Activated naive CD4-positive, alpha-beta T cell treated with Interleukin-2 at 50 U/mL for 16 hours (primary cell): Measurements from ENCODE around the gene AKT1S1.

Experiments
- DNase-seq: peaks from one replicate; pipeline ENCODE4 v3.0.0-alpha.2; 2020

AKT1S1 gene

DNA sequence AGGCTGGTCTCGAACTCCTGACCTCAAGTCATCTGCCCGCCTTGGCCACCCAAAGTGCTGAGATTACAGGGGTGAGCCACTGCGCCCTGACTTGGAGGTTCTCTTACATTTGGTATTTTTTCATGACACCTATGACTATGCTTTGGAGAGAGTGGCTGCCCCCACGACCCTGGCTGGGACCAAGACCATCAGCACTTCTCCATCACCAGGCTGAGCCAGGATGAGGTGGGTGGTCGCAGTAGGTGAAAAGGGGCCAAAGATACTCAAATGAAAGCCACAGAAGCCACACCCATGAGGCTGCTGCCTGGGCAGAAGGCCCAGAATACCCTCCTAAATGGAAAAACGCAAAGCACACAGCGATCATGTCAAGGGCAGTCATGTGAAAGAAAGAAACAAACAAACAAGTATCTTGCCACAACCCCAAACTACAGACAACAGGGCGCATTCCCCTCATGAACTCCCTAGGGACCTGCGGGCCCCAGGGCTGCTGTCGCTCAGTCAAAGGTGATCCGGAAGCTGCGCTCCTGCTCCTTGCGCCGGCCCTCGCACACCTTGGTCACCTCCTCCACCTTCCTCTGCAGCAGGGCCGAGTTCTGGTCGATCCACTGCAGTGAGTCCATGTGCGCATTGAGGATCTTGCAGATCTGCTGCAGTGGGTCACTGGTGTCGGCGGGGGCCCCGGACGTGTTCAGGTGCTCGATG, 30.7 kb upstream of the AKT1S1 start:
- no peak for DNase-seq

DNA sequence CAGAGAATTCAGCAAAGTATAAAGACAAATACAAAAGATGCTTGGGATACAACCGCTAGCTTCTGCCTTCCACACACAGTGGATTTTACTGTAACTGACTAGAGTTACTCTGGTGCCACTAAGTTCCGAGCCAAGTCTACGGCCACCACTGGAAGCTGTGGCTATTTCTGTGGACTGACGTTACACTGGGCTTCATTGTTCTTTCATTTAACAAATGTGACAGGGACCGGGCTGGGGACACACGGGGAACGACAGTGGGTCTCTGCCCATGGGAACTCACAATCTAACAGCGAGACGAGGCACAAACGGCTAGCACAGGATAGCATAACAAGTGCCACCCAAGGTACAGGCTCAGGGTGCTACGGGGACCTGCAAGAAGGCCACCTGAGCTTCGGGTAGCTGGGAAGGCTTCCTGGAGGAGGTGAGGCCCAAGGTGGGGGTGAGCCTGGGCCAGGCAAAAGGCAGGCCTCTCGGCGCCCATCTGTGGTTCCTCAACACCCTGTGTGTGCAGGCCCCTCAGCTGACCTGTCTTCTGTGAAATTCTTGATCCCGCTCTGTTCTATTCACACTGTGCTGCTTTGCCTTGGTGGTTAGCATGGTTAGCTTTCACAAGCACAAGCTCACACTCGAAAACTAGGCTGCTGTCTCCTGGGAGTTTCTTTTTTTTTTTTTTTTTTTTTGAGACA, 29.9 kb upstream of the AKT1S1 start:
- DNase-seq, result no peak

DNA sequence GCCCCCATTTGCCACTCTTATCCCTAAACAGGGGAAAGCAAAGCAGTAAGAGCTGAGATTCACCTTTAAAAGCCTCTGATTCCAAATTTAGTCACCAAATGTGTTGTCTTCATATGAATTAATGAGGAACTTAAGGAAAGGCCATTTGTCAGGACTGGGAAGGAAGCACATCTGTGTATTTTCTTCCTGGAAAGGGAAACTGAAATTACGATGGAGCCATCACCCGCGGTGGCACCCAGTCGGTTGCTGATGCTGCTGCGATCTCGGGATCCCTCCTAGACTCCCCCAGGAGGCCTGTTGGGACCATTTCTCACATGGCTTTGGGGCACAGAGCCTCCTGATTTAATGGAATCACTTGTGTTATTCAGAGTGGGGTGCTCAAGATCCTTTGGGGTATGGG, 27.0 kb upstream of the AKT1S1 start:
- DNase-seq, result no peak

DNA sequence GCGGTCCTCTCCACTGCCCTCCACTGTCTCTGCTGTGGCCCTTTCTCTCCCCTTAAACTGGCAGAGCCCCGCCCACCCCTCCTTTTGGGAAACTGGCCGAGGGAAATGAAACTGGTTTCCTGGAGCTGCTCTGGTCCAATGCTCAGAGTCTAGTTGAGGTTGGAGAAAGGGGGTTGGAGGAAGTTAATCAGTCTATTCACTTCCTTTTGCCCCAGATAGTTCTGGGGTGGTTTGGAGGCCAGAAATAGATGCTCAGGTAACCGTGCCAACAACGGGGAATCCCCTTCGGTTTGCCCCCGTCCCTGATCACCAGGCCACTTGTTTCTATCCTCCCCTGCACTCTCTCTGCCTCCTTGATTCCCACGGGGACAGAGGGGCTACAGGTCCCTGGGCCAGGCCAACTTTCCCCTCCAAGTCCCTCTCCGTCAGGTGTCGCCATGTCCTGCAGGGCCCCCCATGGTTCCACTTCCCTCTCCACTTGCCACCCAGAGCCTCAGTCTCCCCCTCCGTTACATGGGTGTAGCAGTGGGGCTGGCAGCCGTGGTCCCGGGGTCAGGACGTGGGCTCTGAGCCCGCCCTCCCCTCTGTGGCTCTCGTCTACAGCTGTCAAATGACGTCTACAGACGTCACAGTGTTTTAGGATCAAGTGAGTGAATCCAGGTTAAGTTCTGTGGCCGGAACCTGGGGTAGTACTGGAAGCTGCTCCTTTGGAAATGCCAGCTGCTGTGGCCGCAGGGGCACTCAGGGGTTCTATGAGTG, 19.9 kb upstream of the AKT1S1 start, which contains the start of gene IL4I1:
Gene IL4I1 (minus strand): TSS at position 25 of the 759 bp plus-strand sequence. CDS start 727 bp downstream, outside the sequence.
- peak; percentile 74 for DNase-seq

DNA sequence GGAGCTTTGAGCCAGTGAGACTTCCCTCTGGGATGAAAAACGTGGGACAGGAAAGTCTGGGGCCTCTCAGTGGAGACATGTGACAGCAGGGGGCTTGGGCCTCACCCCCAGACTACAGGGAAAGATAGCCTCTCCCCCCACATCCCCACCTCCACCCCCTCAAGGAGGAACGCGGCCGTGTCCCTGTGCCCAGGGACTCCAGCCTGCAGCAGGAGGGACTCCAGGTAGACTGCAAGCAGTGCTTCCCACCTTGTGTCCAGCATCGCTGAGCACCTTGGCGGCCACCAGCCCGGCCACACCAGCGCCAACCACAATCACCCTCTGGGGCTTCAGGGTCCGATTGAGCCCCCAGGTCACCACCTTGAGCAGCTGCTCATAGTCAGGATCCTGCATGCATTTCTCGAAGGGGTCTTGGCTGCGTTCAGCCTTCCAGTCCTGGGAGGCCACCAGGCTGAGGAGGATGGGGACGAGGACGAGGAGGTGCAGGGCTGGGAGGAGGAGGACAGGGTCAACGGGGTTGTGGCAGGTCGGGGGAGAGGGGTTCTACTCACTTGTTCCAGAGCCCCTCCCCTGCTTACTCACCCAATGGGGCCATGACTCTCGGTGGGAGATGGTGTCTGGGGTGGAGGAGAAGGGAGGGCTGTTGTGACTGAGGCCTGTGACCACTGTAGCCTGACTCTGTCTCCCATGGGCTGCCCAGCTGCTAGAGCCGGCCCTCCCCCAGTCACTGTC, 18.6 kb upstream of the AKT1S1 start:
- DNase-seq, result no peak

DNA sequence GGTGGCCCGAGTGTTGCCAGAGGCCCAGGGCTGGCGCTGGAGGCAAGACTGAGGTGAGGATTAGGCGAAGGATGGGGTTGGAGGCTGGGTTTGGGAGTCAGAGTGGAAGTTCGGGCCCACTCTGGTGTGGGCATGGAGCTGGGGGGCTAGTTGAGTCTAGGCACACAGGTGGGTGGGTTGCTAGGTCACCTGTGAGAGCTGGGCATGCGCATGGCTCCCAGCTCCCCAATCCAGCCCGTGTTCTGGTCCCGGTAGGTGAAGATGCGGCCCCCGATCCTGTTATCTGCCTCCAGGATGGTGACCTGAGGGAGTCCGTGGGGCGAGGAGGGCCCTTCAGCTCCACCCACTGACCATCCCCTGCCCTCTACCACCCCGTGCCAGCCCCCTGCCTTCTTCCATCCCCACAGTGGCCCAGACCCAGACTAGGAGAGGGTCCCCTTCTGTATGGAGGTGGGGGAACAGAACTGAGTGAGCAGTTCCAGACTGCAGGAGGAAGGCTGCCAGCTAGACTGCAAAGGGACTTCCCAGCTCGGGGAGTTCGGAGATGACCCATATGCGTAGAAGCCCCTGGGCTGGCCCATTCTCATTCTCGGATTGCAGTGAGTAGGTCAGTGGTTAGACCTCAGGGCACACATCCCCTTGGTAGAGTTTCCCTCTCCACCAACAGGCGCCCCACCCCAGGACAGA, 17.9 kb upstream of the AKT1S1 start:
- DNase-seq, result peak; percentile 67

DNA sequence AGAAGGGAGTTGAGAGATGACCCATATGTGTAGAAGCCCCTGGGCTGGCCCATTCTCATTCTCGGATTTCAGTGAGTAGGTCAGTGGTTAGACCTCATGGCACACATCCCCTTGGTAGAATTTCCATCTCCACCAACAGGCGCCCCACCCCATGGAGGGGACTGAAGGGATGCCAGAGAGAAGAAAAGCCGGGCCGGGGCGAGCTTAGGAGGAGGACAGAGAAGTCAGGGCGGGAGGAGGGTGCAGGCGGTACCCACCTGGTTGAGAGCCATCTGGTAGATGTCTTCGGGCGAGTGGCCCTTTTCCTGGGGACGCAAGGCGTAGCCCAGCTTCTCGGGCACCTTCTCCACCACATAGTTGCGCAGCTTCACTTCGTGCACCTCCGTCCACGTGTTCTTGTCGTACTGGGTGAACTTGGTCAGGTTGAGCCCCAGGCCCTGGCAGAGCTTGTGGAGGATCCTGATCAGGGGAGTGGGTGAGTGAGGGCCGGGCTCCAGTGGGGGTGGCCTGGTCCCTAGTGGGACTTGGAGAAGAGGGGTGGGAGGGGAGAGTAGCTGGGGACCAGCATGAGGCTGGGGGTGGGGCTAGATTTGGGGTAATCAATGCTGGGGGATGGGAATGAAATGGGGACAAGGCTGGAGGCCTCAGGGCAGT, 17.0 kb upstream of the AKT1S1 start:
- peak; percentile 20 for DNase-seq

DNA sequence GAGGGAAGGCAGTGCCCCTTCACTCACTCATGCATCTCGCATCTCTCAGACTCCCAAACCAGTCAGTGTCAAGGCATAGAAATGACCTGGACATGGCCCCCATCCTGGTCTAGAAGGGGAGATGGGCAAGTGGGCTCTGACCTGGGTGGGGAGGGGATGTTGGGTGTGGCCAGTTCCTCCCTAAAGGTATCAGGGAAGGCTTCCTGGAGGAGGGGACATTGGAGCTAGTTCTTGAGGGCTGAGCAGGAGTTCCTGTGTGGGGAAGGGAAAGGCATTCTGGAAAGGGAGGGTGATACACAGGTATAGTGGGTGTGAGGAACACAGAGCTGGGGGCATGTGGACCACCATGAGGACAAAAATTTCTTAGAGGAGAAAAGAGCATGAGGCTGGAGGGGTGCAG, 15.6 kb upstream of the AKT1S1 start:
- no peak for DNase-seq

DNA sequence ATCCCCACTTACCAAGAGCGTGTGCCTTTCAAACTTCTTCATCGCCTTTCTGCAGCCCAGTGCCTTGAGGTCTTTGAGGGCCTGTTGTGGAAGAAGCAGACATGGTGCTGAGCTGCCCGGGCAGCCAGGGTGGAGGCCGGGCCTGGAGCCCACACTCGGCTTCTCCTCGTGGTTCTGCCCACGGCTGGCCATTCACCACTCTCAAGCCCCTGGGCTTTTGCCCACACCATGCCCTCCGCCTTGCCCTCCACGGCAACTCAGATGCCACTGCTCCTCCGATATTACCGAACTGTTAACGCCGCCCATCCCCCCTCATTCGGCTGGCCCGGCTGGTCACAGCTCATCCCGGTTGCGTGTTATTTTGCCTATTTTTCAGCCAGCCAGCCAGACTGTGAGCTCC, 14.2 kb upstream of the AKT1S1 start:
- DNase-seq, result no peak

DNA sequence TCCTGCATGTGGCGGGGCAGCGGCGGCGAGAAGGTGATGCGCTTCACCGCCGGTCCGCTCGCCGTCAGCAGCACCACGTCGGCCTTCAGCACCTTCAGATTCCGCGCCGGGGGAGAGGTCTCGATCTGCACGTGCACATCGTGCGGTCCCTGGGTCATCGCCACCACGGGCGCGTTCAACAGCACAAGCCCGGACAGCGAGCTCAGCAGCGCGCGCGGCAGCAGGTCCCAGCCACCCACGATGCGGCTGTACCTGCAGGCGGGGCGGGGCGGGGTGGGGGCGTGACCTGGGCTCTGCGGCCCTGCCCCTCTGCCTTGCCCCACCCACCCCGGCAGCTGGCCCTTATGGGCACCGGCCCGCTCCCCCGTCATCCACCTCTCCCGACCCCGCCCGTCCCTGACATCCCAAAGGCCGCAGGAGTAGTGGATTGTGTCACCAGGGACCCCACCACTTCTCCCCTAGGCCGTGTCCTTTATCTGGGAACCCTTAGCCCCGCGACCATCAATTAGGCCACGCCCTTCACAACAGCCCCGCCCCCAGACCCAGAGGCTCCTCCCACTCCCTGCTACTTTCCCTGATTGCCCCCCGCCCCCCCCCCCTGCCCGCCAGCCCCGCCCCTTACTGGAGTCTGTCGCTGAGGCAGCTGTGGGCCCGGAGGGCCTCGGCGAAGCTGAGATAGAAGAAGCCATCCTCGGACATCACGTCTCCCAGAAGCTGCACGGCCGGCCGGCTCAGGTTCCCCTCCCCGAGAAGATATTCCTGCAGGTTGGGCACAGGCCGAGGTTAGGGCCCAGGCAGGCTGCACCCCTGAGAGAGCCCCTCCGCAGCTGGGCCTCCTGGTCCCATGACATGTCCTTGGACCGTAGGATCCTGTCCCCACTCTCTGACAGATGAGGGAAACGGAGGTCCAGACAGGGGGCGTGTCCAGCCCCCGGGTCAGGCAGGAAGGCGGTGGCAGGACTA, 13.5 kb upstream of the AKT1S1 start:
- peak; percentile 72 for DNase-seq

DNA sequence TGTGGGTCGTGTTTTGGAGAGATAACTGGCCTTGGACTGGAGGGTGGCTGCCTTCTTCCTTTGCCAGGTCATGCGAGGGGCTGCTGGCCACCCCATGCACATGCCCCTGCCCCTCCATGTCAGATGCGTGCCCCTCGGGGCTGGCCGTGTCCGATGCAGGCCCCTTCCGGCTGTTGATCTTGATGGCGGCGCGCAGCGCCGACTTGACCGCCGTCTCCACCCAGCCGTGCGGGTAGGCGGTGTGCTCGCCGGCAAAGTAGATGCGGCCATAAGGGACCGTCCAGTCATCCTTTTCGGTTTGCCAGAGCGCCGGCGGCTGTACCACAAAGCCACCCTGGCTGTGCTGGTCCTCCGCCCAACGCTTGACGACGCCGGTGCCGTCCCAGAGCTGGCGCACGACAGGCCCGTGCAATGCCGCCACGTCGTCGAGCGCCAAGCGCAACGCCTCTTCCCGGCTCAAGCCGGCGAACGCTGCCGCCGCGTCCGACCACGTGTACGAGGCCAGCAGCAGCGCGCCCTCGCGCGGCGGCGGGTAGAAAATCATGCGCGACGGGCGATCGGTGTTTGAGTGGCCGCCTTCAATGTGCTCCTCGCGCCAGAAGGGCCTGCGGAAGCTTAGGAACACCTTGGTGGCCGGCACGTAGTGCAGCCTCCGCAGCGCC, 12.7 kb upstream of the AKT1S1 start:
- peak; percentile 77 for DNase-seq

DNA sequence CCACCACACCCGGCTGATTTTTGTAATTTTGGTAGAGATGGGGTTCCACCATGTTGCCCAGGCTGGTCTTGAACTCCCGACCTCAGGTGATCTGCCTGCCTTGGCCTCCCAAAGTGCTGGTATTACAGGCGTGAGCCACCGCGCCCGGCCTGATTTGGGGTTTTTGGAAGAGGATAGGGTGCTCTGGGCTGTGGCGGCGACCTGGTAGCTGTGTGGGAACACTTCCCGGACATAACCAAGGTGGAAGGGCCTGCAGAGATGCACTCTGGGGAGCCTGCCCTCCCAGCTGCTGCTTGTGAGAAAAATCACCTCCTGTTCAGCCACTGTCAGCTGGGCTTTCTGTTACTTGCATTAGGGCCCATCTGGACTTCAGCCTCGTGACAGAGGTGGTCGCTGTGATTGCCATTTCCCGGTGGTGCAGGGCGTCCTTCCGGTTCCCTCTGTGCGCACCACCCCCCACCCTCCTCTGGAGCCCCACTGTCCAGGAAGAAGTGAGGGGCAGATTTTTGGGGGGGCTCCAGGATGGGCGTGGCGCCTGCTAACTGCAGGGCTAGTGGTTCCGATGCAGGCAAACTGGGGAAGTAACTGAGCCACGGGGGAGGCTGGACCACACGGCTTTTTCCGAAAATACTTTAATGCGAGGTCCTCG, 12.0 kb upstream of the AKT1S1 start:
- no peak for DNase-seq

DNA sequence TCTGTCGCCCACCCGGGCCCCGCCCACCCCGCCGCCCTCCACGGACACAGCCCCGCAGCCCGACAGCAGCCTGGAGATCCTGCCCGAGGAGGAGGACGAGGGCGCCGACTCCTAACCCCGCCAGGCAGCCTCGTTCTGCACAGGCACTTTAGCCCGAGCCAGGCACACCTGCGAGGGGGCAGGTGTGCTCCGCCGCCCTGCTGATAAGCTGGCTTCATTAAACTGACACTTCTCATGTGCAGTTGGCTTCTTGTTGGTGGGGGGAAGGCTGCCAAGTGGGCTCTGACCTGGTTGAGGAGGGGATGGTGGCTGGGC, 11.3 kb upstream of the AKT1S1 start:
- no peak for DNase-seq

DNA sequence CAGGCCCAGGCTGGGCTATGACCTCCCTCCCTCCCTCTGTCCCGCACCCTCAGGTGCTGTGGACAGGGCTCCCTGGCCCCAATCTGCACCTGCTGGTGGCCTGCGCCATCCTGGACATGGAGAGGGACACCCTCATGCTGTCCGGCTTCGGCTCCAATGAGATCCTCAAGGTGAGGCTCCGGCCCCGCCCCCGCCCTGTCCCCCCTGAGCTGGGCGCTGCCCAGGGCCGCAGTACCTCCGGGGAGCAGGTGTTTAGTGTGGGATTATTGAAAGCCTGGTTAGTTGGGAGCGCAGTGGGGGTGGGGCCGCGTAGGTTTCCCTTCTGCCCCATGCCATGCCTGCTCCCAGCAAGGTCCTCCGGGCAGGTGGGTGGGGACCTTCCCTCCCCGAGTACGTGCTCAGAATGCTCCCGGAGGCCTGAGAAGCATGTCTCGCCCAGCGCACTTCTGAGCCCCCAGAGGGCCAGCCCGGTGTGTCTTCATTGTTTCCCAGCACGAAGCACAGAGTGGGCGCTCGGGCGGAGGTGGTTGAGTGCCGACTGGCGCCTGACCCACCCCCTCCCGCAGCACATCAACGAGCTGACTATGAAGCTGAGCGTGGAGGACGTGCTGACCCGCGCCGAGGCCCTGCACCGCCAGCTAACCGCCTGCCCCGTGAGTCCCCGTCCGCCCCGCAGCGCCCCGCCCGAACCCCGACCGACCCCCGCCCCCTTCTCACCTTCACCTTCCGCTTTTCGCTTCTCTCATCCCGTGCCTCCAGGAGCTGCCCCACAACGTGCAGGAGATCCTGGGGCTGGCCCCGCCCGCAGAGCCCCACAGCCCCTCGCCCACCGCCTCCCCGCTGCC, 10.7 kb upstream of the AKT1S1 start:
- no peak for DNase-seq

DNA sequence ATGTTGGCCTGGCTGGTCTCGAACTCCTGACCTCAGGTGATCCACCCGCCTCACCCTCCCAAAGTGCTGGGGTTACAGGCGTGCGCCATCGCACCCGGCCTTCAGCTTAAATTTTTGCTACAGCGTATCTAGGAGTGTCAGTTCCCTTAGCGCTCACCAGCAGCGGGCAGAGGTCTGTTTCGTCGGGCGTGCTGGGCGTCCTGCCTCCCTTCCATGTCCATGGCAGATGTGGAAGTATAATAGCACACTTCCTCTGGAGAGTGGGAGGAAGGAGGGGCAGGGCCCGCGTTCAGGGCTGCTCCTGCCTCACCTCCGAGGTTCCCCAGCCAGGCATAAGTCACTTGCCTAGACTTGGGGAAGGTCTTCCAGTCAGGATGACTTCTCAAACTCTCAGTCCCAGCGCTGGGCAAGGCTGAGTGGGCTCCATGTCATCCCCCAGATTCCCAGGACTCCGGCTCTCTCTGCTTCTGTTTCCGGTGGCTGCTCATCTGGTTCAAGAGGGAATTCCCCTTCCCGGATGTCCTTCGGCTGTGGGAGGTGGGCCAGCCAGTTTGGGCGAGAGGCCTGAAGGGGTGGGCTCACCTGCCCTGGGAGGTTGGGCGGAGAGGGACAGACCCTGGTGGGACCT, 10.0 kb upstream of the AKT1S1 start:
- no peak for DNase-seq

DNA sequence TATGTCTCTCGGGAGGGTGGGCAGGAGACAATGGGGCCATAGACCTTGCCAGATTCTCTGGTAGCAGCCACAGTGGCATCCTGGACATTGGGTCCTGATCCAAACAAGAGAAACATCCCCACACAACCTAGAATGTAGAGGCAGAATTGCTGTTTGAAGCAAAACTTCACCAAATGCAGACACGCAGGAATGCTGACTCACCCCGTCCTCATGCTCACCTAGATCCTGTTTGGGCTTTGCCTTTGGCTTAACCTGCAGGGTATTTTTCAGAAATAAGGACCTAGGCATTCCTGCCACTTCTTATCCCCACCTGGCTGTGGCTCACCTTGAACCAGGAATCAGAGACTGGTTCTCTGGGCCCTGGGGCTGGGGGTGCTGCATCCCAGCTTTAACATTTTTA, 7.6 kb upstream of the AKT1S1 start:
- DNase-seq, result no peak

DNA sequence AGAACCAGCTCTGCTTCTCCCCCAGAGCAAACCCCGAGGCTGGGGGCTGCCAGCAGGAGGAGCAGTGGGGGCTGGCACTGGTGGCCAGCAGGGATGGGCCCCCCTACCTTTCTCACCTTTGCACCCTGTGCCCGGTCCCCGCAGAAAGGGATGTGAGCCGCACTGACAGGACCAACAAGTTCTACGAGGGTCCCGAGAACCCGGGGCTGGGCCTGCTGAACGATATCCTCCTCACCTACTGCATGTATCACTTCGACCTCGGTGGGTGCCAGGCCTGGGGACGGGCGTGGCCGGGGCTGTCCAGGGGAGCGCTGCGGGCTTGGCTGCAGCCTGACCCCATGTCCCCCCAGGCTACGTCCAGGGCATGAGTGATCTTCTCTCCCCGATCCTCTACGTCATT, 7.0 kb upstream of the AKT1S1 start:
- DNase-seq, result no peak

DNA sequence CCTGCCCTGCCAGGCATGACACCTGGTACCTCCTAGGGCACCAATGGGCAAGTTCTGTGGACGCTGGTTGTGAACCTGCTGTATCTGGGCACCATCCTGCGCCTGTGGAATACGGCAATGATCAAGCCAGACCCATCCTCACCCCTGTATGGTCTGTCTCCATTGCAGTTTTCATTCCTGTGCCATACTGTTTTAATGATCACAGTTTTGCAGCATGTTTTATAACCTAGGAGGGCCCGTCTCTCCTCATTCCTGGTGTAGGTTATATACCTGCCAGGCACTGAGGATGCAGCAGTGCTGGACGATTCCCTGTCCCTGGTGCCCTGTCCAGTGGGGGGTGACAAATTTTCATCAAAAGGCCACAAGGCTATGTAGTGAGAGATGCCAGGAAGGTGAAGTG, 5.9 kb upstream of the AKT1S1 start:
- no peak for DNase-seq
